ENCODE measurements around the gene RPL13.

- TF ChIP-seq EP300 (IDR thresholded peaks at IDR 0.05; ENCODE audit: low read depth) (no peak), POLR2A (IDR thresholded peaks at IDR 0.05) (no peak)
Measured at GRCh38 chr16:89575247-89576152, 15.0 kb downstream of the RPL13 start, which contains the start of gene CPNE7.
